DMS53 treated with DMSO at 0.1 percent for 48 hours (cell line): ENCODE measurements around the gene MCTP1.
"Not testable (repeated sequence)": the region's sequence is repeated elsewhere in the genome, so short reads cannot be mapped to it uniquely, and the experiment has no call there.

ENCODE experiments used
- DNase-seq: peaks from one replicate; lab custom pipeline; 2025; ENCODE audit not compliant: unreplicated experiment; lab: John Stamatoyannopoulos, UW

Gene MCTP1

DNA sequence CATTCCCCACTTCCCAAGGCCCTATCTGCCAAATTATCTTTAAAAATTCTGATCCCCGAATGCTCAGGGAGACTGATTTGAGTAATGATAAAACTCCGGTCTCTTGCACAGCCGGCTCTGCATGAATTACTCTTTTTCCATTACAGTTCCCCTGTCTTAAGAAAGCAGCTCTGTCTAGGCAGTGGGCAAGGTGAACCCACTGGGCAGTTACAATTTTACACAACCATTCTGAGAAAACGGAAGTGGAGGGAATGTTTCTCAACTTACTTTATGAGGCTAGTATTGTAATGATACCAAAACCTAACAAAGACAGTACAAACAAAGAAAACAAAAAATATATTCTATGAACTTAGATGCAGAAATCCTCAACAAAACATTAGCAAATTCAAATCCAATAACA, 100.0 kb downstream of the MCTP1 start:
- no peak for DNase-seq

DNA sequence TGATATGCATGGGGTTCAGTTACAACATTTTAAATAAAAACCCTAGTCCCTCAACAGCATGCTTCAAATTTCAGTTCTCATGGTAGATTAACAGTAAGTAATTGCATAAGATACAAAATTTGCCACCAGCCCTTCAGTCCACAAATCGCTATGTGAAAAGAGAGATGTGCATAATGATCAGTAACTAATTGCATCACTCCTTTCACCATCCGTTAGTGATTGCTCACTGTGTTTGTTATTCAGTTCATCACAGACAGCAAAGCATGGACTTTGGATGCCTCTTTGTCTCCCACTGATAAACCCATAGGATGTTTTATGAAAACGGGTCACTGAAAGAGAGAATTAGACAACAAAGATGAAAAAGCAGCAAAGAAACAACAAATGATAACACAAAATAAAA, 103.2 kb downstream of the MCTP1 start:
- no peak for DNase-seq

DNA sequence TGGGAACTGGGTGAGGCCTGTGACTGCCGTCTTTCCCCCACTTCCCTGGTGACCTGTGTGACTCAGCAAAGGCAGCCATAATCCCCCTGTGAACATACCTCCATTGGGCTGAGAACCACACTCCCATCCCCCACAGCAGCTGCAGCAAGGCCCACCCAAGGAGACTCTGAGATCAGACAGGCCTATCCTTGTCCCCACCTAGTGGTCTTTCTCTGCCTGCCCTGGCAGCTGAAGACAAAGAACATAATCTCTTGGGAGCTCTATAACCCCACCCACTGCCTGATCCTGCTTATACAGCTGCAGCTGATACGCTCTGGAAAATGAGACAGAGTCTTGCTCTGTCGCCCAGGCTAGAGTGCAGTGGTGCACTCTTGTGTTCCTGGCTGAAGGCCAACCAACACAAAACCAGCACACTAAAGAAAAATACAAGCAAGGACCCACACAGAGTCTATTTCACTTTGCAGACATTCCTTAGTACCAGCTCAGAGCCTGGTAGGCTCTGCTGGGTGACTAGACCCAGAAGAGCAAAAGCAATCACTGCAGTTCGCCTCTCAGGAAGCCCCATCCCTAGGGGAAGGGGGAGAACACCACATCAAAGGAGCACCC, 106.7 kb downstream of the MCTP1 start:
- DNase-seq = peak; percentile 24

DNA sequence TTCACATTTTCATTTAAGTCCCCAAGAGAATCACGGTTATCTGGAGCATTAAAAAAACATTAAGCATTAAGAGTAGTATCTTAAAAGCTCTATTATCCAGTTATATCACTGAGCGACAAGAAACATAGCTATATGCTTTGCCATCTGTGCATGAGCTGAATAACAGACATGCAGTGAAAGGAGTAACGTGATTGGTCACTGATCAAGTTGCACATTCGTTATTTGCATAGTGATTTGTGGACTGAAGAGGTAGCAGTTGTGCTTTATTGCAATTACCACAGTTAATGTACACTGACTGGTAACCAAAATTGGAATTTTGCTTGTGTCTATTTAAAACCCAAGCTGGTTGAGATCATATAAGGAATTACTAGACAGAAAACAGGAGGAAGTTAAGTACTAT, 107.4 kb downstream of the MCTP1 start:
- DNase-seq = no peak

DNA sequence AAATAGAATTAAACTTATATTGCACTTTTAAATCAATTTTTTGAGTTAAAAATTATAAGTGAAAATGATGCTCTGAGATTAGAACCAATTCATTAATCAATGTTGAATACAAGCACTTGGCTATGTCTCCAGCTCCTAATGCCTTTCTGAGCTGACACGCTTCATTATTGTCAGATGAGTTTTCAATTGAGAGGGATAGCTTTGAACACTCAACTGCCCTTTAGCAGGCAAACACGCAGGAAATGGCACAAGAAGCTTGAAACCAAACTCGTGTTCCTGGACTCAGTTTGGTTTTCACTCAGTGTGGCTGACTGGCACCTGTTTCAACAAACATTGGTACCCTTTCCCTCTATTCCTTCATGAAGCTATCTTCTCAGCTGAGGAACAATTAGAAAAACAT, 109.8 kb downstream of the MCTP1 start:
- no peak for DNase-seq

DNA sequence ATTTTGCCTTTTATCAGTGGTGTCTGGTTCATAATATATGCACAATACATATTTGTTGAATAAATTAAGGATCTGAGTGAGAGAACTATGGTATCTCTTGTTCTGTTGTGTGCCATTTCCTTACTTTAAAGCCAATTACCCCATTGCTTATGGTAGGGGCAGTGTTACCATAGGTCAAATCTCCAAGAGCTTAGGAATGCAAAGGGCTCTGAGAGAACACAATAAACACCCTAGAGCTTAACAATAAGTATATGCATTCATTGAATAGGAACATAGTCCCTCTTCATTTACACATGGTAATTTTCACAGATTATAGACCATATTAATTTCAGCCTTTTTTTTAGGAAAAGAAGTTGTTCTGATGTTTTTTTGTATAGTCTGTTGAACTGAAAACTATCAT, 112.2 kb downstream of the MCTP1 start:
- no peak for DNase-seq

DNA sequence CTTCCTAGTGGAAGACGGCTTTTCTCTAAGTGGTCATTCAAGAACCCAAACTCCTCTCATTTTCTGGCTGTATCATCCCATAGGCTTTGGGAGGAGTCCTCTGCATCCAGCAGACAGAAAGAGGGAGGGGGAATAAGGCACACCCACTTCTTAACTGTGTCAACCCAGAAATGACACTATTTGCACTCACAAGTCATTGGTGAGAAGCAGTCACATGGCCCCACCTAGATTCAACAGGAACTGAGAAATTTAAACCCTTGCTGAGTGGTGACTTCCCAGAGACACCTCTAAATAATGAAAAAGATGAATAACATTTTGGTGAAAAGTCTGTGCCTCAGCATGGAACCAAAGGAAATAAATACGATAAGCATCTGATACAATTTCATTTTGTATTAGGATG, 120.0 kb downstream of the MCTP1 start:
- no peak for DNase-seq

DNA sequence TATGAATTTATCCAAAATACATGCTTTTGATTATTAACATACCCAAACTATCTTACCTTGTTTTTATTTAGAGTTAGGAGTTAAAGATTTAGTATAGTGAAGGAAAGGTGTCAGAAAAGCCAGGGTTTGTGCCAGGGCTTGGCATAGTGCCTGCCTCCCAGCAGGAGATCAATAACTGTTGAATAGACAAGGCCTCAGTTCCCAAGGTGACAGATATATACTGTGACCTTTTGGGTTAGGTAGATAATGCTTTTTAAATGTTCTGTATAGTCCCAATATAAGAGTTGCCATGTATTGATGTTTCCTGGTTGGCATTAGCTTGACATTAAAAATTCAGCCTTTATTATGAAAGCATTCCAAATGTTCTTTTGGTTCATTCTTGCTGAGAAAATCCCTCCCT, 121.8 kb downstream of the MCTP1 start:
- DNase-seq = no peak

DNA sequence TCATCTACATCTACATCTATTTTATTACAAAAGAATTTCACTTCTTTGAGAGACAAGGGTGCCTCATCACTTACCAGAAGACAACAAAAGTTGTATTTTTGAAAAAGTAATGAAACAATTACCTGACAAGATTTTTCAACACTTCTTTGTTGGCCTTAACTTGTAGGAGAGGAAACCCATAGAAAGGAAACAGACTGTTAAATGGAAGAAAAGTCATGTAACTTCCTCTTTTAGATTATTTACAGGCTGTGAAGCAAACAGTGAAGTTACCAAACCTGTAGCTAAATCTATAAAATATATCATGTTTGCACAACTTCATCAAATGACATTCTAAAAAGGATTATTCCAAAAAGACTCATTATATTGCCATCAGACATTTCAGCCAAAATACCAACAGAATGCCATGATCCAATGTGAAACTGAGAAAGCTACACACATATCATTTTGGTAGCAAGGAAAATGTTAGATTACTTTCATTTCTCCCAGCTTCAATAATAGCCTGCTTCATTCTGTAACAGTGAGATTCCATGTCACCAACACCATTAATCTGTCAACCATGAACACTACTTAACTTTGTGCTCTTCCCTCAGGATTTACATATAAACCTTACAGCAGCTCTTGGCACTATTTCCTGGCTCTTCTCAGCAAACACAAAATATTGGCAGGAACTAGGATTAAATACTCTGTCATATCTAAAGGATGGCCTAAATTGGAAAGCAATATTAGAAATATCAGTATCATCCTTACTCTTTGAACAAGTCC, 122.5 kb downstream of the MCTP1 start:
- DNase-seq = no peak

DNA sequence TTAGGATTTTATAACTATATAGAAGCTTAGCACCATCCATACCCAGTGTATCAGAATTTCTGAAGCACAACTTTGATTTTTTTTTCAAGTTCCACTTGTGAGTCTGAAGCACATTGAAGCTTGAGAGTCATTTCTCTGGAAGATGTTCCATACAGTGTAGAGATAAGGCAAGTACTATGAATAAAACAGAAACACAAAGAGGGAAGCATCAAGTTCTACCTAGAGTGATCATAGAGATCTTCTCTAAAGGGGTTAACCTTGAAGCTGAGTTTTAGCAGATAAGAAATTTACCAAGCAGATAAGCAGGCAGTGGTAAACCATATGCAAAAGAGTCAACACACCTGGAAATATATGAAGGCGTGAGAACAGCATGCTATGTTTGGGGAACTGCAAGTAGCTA, 125.3 kb downstream of the MCTP1 start:
- DNase-seq = no peak

DNA sequence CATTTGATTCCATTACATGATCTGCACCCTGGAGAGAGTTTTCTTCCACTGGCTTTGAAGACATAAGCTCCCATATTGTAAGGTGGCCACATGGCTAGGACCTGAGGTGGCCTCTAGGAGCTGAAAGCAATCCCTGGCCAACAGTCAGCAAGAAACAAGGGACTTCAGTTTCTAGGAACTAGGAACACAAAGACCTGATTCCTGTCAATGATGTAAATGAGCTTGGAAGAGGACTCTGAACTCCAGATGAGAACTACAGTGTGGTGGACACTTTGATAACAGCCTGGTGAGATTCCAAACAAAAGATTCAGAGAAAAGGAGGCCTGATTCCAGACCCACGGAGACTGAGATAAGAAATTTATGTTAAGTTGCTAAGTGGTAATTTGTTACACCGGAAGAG, 129.0 kb downstream of the MCTP1 start:
- DNase-seq = no peak

DNA sequence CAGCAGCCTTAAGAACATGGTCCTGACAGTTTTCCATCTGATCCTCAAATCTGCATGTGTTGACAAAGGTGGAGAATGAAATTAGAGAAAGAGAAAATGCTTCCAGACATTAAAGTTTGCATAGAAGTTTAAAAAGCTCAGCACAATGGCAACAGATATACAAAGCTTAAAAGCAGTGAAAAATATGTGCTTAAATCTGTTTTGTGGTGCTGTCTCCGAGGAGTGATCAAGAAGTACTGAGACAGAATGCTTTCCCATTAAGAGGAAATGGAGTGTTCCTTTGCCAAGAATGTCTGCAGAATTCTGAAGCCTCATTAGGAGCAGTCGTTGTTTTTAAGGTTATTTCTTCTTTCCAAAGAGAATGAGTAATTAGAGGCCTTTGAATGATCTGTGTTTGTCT, 131.4 kb downstream of the MCTP1 start:
- DNase-seq = no peak

DNA sequence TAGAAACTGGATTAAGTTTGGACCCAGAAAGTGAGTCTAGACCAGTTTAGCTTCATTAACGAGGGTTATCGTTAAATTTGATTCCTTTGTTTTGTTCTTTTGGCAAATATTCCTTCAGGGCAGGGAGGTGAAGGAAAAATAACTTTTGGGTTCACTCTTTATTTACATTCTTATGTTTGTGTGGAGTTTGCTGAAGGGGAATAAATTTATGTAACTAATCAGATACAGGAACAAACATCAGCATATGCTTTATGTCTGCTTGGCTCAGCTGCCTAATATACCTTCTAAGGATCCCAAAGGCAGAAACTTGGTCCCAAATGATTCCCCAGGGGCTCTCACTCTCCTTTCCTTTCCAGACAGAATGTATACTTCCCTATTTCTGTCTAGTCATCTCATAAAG, 132.4 kb downstream of the MCTP1 start:
- no peak for DNase-seq

DNA sequence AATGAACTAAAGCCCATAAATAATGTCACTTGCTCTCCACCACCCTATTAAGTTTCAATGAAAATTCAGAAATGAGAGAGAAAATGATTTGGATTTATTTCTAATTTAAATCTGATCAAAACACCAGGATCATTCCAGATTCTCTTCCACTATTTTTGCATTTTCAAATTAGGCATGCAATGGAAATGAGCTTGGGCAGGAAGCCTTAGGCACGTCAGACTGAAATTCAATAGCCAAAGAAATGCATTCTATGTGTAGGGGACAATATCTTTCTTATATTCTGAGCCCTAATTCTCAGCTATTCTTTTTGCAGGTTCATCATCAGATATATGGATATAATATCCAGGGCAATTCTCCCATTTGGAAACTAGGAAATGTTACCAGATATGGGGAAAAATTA, 132.8 kb downstream of the MCTP1 start:
- no peak for DNase-seq

DNA sequence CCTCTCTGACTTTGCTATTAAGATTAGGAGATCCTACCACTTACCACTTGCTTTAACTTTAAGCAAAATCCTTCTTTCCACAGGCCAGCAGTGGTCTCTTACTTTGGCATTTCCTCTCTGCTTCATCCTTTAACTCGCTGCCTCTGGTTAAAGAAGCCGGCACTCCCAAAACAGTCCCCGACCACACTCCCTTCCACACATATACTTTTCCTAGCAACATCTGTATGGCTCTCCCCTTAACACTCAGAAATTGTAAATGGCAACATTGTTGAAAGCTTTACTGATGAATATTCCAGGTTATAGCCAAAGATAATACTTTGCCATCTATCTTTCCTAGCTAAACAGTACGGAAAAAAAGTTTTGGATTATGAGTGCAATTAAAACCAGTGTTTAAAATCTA, 133.2 kb downstream of the MCTP1 start:
- DNase-seq = no peak

DNA sequence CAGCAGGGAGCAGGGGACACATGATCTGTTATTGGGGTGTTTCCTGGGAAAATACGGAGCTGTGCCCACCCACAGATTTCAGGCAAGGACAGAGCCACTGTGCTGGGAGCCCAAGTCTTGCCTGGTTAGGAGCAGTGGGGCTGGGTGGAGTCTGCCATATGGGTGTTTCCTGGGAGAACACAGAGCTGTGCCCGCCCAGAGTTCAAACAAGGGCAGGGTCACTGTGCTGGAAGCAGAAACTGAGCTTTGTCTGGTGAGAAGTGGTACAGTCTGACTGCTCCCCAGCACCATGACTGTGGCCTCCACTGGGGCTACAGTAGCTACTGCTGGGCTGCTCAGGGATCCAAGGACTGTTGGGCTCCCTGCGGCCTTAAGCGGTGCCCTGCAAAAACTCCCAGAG, 135.5 kb downstream of the MCTP1 start:
- DNase-seq = no peak

DNA sequence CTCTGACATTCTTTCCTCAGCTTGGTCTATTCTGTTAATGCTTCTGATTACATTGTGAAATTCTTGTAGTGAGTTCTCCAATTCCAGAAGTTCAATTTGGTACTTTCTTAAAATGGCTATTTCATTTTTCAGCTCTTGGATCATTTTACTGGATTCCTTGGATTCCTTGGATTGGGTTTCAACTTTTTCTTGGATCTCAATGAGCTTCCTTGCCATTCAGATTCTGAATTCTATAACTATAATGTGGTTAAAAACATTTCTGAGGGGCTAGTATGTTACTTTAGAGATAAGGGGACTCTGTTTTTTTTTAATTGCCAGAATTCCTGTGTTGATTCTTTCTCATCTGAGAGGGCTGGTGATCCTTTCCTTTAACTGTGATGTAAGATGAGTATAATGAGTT, 136.4 kb downstream of the MCTP1 start:
- no peak for DNase-seq

DNA sequence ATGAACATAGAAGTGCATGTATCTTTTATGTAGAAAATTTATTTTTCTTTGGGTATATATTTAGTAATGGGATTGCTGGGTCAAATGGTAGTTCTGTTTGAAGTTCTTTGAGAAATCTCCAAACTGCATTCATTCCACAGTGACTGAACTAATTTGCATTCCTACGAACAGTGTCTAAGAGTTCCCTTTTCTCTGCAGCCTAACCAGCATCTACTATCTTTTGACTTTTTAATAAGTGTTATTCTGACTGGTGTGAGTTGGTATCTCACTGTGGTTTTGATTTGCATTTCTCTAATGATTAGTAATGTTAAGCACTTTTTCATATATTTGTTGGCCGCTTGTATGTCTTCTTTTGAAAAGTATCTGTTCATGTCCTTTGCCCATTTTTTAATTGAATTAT, 141.0 kb downstream of the MCTP1 start:
- DNase-seq = not testable (repeated sequence)

DNA sequence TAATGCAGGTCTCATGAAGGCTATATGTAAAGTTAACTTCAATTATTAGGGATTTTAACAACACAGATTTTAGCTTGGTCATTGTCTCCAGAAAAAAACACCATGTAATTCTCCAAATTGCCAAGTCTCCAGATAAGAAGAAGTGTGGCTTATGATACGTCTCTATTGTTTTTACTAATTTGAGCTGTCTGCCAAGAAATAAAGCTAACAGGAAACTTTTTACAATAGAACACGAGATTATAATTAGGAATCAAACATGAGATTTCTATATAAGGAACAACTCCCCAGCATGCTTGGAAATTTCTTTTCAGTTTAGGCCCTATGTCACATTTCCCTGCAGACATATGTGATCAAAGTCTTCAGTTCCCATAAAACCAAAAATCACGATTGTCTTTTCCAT, 142.7 kb downstream of the MCTP1 start:
- DNase-seq = no peak

DNA sequence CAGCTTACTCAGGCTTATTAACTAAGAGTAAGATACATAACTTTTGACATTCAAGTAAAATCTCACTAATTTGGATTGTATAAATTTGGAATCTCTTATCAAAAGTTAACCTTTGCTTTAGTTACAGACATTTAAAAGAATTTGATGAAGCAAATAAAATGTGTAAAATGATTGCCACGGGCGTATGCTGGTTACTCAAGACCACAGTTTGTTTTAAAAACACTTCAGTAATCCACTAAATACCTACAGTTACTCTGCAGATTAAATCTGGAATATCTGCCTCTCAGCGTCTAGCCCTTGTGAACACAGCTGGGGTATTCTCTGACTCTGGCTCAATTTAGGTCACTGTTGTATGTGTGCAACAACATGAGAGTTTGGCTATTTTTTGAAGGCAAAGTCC, 143.8 kb downstream of the MCTP1 start:
- DNase-seq = no peak

DNA sequence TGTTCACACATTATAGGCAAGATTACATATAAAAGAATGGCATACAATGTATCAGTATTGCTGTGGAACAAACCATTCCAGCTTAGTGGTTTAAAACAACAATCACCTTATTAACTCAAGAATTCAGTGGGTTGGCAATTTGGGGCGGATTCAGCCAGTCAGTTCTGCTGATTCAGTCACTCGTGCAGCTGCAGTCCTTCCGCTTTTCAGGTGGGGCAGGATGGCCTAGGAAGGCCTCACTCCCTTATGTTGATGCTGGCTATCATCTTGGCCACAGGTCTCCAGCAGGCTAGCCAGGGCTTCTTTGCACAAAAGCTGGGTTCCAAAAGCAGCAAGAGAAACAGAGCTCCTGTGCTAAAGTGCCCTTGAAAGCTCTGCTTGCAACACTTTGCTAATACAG, 150.6 kb downstream of the MCTP1 start:
- DNase-seq = no peak

DNA sequence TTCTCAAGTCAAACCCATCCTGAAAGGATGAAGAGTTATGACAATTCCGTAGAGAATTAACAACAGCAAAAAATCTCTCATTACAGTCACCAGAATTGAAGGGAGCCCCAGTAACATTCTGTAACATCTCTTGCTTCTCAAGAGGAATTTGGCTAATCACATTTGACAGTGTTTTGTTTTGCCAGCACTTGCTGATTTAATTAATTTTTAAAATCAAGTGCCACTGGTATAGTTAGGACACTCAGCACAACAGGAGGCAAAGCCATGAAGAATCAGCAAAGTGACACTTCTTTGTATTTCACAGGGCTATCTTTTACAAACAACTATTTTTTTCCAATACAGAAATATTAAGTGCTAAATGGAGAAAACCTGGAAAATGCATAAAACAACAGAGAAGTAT, 152.8 kb downstream of the MCTP1 start:
- DNase-seq = no peak

DNA sequence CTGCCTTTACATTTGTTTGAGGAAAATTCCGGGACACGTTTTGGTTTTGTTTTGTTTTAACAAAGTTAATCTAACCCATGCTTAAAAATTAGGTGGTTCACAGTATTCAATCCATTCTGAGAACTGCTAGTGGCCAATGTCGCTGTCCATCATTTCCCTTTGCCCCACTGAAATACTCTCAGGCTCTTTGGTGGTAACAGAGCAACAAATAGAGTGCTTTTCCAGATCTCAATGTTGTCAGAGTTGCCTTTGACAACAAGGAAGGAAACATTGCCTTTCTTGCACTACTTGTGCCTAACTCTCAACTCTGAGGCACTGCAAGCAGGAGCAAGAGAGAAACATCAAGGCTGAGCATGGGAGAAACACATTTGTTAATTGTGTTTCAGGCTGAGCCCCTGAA, 154.0 kb downstream of the MCTP1 start:
- no peak for DNase-seq
